Left ventricle myocardium inferior (tissue), 1 donor: ENCODE measurements around the gene MINDY1. TPM values are rescaled to one million over a fixed set of nuclear protein-coding genes. Genes with fewer than 3 reads are reported as not detected.

ENCODE experiments used
- DNase-seq: peaks from one replicate; pipeline ENCODE4 v3.0.0-alpha.2; 2020
- H3K27ac ChIP-seq: fragments of 200-600 bp; replicated peaks from 2 replicates; pipeline ENCODE4 v1.8.0; 2021
- H3K27me3 ChIP-seq: fragments of 200-600 bp; 2 replicates; pipeline ENCODE4 v1.8.0; 2021; ENCODE audit warnings: low read depth
- H3K36me3 ChIP-seq: fragments of 200-600 bp; 2 replicates; pipeline ENCODE4 v1.8.0; 2021
- H3K4me1 ChIP-seq: fragments of 200-600 bp; 2 replicates; pipeline ENCODE4 v1.8.0; 2021
- H3K4me3 ChIP-seq: fragments of 200-600 bp; 2 replicates; pipeline ENCODE4 v1.8.0; 2021; ENCODE audit warnings: mild to moderate bottlenecking, moderate library complexity
- H3K9me3 ChIP-seq: fragments of 200-600 bp; replicated peaks from 2 replicates; pipeline ENCODE4 v1.8.0; 2021
- CTCF ChIP-seq: fragments of 200-600 bp; IDR thresholded peaks from 2 replicates; pipeline ENCODE4 v1.8.0; 2021; ENCODE audit warnings: antibody characterized with exemption, mild to moderate bottlenecking, borderline replicate concordance
- intact Hi-C: fragments of 100-400 bp; cut with micrococcal nuclease; formaldehyde crosslinking; loops from one replicate; pipeline ENCODE4 v1.11.0; 2022
- total RNA-seq: library from RNA; stranded (reverse); fragmentation: NEBNext Ultra II Directional; extraction: Animal tissue kit (Norgen Biotek cat#: 25700); gene quantifications from one replicate; pipeline ENCODE4 v1.2.1, GENCODE V29; 2021
- donor health status: DM: no; HTN: yes; CAD: no; lungs with severe emphysema.

The MINDY1 gene
- total RNA-seq, 1 donor from 2014 or later = 44.3 TPM

- Histone ChIP-seq H3K9me3 (no peaks in the 10 kb centered on the region), H3K36me3 (no peaks in the 10 kb centered on the region), H3K27me3 (no peaks in the 10 kb centered on the region), H3K27ac (no peak overlapping the region), H3K4me1 (no peaks in the 10 kb centered on the region), H3K4me3 (no peak overlapping the region)
- DNase-seq = no peak
- intact Hi-C loops = no loop called here
- no peak for TF ChIP-seq CTCF
Observed at GRCh38 chr1:150987924-150988323, 18.8 kb downstream of the MINDY1 start.

DNA sequence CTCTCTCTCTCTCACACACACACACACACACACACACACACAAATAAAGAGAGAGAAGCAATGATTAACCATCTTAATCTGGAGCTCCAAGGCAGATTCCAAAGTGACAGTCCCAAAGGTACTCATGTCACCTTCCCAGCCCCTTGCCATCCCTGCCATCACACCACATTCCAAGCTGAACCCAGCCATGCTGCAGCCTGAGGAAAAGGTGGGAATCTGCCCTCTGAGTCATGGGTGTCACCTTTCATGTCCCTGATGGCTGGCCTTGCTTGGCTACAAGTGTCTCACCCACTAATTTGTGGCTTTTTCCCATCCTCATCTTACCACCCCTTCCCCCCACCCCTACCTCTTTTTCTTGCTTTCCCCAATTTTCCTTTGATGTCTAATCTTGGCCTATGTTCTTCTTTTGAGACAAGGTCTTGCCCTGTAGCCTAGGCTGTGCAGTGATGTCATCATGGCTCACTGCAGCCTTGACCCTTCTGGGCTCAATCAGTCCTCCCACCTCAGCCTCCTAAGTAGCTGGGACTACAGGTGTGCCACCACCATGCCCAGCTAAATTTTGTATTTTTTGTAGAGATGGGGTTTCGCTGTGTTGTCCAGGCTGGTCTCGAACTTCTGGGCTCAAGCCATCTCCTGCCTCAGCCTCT is 21.4 kb downstream of the MINDY1 start:
- intact Hi-C loops = no loop called here
- H3K36me3 ChIP-seq = no peaks in the 10 kb centered on the region
- no peak for TF ChIP-seq CTCF

GRCh38 chr1:150981805-150982712 is 24.6 kb downstream of the MINDY1 start, which contains the start of gene ANXA9:
Gene ANXA9 (plus strand): TSS chr1:150982292. CDS start chr1:150983106, 814 bp downstream.
- intact Hi-C loops = no loop called here
- H3K4me3 ChIP-seq = no peak within 1 kb of the TSS
- no peaks in the 10 kb centered on the region for H3K27me3 ChIP-seq

More for the DNA sequence above, 21.4 kb downstream of the MINDY1 start:
- H3K9me3 ChIP-seq = no peaks in the 10 kb centered on the region
- no peak overlapping the region for H3K4me3 ChIP-seq
- no peak for DNase-seq
- no peaks in the 10 kb centered on the region for H3K27me3 ChIP-seq
- H3K27ac ChIP-seq = no peak overlapping the region
- no peaks in the 10 kb centered on the region for H3K4me1 ChIP-seq

GRCh38 chr1:150981177-150981804 is 25.4 kb downstream of the MINDY1 start:
- Histone ChIP-seq H3K4me1 (peaks cover 26% of the 10 kb centered on the region), H3K4me3 (no peak overlapping the region), H3K9me3 (no peaks in the 10 kb centered on the region), H3K36me3 (no peaks in the 10 kb centered on the region), H3K27me3 (no peaks in the 10 kb centered on the region), H3K27ac (no peak overlapping the region)
- no peak for DNase-seq
- intact Hi-C loops = no loop called here
- no peak for TF ChIP-seq CTCF

More at GRCh38 chr1:150981805-150982712, 24.6 kb downstream of the MINDY1 start, which contains the start of gene ANXA9:
- Histone ChIP-seq H3K4me1 (peaks cover 22% of the 10 kb centered on the region), H3K27ac (no peak within 1 kb of the TSS), H3K9me3 (no peaks in the 10 kb centered on the region), H3K36me3 (no peaks in the 10 kb centered on the region)
- no peak for TF ChIP-seq CTCF
- DNase-seq = no peak
